HUES64 (cell line): Measurements from ENCODE around the gene TRIAP1.
A peak's percentile ranks its signal among the peaks of the same experiment; 100 is the strongest.

Experiments
- H3K27ac ChIP-seq: 2 replicates; pipeline ENCODE4 v1.7.0; 2013; ENCODE audit warnings: low read depth, low read length, inconsistent platforms
- H3K27me3 ChIP-seq: 2 replicates; pipeline ENCODE4 v1.6.1; 2013; ENCODE audit warnings: mild to moderate bottlenecking, low read length; ENCODE audit not compliant: insufficient read depth
- H3K36me3 ChIP-seq: 2 replicates; pipeline ENCODE4 v1.6.1; 2013; ENCODE audit warnings: mild to moderate bottlenecking, low read length; ENCODE audit not compliant: insufficient read depth
- H3K4me1 ChIP-seq: 2 replicates; pipeline ENCODE4 v1.6.1; 2013; ENCODE audit warnings: mild to moderate bottlenecking, low read length, moderate library complexity; ENCODE audit not compliant: insufficient read depth
- H3K4me3 ChIP-seq: 2 replicates; pipeline ENCODE4 v1.5.1; 2013; ENCODE audit warnings: mild to moderate bottlenecking, low read length, moderate library complexity
- H3K9ac ChIP-seq: 2 replicates; pipeline ENCODE4 v1.6.1; 2013; ENCODE audit warnings: mild to moderate bottlenecking, low read depth, low read length
- H3K9me3 ChIP-seq: 2 replicates; pipeline ENCODE4 v1.6.1; 2013; ENCODE audit warnings: low read depth, low read length; ENCODE audit not compliant: insufficient read depth
- WGBS: fragments of 150-250, 120-280 bp; methylation state at CpG from one replicate; pipeline ENCODE4 v1.1.7; 2013; ENCODE audit warnings: missing lambda C conversion rate; 5-methylcytosine and 5-hydroxymethylcytosine counted together

Gene TRIAP1

GRCh38 chr12:120403869-120404268 is 42.3 kb downstream of the TRIAP1 start:
- WGBS, result 95% methylated on average over 3 of the region's 3 CpGs

GRCh38 chr12:120402217-120402616 is 44.0 kb downstream of the TRIAP1 start:
- Histone ChIP-seq H3K4me3 (0 out of 2 replicates have a peak overlapping the region, but pooled peaks have one; percentile 3), H3K4me1 (no peaks in the 10 kb centered on the region; the same call in 1 of the 2 replicates), H3K9ac (no peak overlapping the region), H3K27me3 (no peaks in the 10 kb centered on the region), H3K27ac (peak overlapping the region; percentile 38), H3K9me3 (no peaks in the 10 kb centered on the region), H3K36me3 (no peaks in the 10 kb centered on the region)
- WGBS, result 17% methylated on average over 13 of the region's 13 CpGs

More at GRCh38 chr12:120403869-120404268, 42.3 kb downstream of the TRIAP1 start:
- H3K27me3 ChIP-seq, result no peaks in the 10 kb centered on the region
- no peak overlapping the region for H3K27ac ChIP-seq
- no peak overlapping the region for H3K9ac ChIP-seq
- H3K4me3 ChIP-seq, result no peak overlapping the region
- no peaks in the 10 kb centered on the region for H3K36me3 ChIP-seq
- H3K9me3 ChIP-seq, result no peaks in the 10 kb centered on the region
- no peaks in the 10 kb centered on the region; the same call in 1 of the 2 replicates for H3K4me1 ChIP-seq

- H3K27me3 ChIP-seq, result no peaks in the 10 kb centered on the region
- 87% methylated on average over 5 of the region's 5 CpGs for WGBS
- H3K36me3 ChIP-seq, result no peaks in the 10 kb centered on the region
- H3K4me1 ChIP-seq, result no peaks in the 10 kb centered on the region; the same call in 1 of the 2 replicates
- H3K27ac ChIP-seq, result no peak overlapping the region
- H3K9ac ChIP-seq, result no peak overlapping the region
- H3K4me3 ChIP-seq, result no peak overlapping the region
- no peaks in the 10 kb centered on the region for H3K9me3 ChIP-seq
These were observed 46.7 kb downstream of the TRIAP1 start for GRCh38 chr12:120399531-120399930.

GRCh38 chr12:120397824-120398540 is 48.2 kb downstream of the TRIAP1 start:
- no peak overlapping the region; the same call in 1 of the 2 replicates for H3K27ac ChIP-seq

GRCh38 chr12:120394483-120395367 is 51.5 kb downstream of the TRIAP1 start:
- peak overlapping the region; percentile 18 for H3K4me3 ChIP-seq
- no peaks in the 10 kb centered on the region for H3K9me3 ChIP-seq
- peak overlapping the region; percentile 69 for H3K27ac ChIP-seq
- H3K27me3 ChIP-seq, result no peaks in the 10 kb centered on the region
- H3K4me1 ChIP-seq, result peaks cover 5% of the 10 kb centered on the region
- H3K9ac ChIP-seq, result peak overlapping the region; percentile 39
- WGBS, result 14% methylated on average over 18 of the region's 18 CpGs
- H3K36me3 ChIP-seq, result no peaks in the 10 kb centered on the region

More at GRCh38 chr12:120397824-120398540, 48.2 kb downstream of the TRIAP1 start:
- Histone ChIP-seq H3K9me3 (no peaks in the 10 kb centered on the region), H3K27me3 (no peaks in the 10 kb centered on the region), H3K9ac (no peak overlapping the region; the same call in 1 of the 2 replicates), H3K4me1 (peaks cover 5% of the 10 kb centered on the region), H3K4me3 (no peak overlapping the region), H3K36me3 (no peaks in the 10 kb centered on the region)
- WGBS, result 86% methylated on average over 33 of the region's 33 CpGs
